Measurements from ENCODE around the gene CLPTM1L.

DNA sequence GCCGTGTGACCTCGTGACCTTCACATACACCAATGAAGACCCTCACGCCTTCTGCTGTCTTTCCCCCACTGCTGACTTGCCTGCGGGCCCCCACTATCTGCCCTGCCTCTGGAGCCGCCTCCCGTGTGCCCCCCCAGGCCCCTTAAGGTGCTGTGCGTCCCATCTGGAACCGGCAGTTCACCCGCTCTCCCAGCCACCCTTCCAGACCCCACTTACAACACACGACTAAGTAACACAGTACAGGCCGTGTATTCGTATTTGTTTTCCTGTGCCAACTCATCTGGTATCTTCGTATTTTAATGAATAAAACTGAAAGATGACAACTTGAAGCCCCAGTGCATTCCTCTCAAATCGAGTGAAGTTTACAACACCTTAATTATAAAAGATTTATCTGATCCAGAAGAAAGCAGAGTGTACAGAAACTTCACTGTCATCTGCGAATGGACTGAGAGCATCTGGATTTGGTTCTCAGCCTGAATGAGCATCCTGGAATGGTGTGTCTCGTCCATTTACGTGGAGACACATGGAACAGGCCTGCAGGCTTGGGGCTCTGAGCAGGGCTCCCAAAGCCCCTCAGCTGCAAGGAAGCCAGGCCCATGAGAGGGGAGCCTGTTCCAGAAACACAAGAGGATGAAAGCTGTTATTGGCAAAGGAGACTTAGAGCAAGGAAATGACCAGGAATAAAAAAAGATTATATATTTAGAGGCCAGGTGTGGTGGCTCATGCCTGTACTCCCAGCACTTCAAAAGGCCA, 28.1 kb downstream of the CLPTM1L start:
- TF ChIP-seq, protein P1, sequence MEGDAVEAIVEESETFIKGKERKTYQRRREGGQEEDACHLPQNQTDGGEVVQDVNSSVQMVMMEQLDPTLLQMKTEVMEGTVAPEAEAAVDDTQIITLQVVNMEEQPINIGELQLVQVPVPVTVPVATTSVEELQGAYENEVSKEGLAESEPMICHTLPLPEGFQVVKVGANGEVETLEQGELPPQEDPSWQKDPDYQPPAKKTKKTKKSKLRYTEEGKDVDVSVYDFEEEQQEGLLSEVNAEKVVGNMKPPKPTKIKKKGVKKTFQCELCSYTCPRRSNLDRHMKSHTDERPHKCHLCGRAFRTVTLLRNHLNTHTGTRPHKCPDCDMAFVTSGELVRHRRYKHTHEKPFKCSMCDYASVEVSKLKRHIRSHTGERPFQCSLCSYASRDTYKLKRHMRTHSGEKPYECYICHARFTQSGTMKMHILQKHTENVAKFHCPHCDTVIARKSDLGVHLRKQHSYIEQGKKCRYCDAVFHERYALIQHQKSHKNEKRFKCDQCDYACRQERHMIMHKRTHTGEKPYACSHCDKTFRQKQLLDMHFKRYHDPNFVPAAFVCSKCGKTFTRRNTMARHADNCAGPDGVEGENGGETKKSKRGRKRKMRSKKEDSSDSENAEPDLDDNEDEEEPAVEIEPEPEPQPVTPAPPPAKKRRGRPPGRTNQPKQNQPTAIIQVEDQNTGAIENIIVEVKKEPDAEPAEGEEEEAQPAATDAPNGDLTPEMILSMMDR (IDR thresholded peaks at IDR 0.05; ENCODE audit: poor library complexity): no peak
- TF ChIP-seq EZH2 (IDR thresholded peaks at IDR 0.05; ENCODE audit: borderline replicate concordance) (no peak), EZH2phosphoT487 (IDR thresholded peaks at IDR 0.05; ENCODE audit: low read depth, severe bottlenecking, unreplicated experiment) (no peak)
